ENCODE measurements around the gene APOO. TPM values are rescaled to one million over a fixed set of nuclear protein-coding genes. Genes with fewer than 3 reads are reported as not detected.

The APOO gene
- total RNA-seq, 4 donors from 2014 or later: 12.1 to 37.3 (median 30.8) TPM

- no peak for ATAC-seq
- no peak overlapping the region for H3K27ac ChIP-seq
- no peak for DNase-seq
- no peaks in the 10 kb centered on the region for H3K9me3 ChIP-seq
- no peak for TF ChIP-seq POLR2A (IDR thresholded peaks at IDR 0.05)
- no peak for TF ChIP-seq CTCF (IDR thresholded peaks at IDR 0.05 in 4 of 5, conservative IDR thresholded peaks at IDR 0.05 in 1 of 5)
- no peaks in the 10 kb centered on the region for H3K4me1 ChIP-seq
- H3K27me3 ChIP-seq: no peaks in the 10 kb centered on the region
- H3K4me3 ChIP-seq: no peak overlapping the region
- no peaks in the 10 kb centered on the region for H3K36me3 ChIP-seq
- intact Hi-C loops (cut with DNase I; ENCODE audit: low total_unique reads): no loop called here
- in situ Hi-C loops (cut with MboI; ENCODE audit: low sequenced_read_pairs in 4 of 4): no loop called here
These were observed 19.8 kb downstream of the APOO start for GRCh38 chrX:23887918-23888317.

DNA sequence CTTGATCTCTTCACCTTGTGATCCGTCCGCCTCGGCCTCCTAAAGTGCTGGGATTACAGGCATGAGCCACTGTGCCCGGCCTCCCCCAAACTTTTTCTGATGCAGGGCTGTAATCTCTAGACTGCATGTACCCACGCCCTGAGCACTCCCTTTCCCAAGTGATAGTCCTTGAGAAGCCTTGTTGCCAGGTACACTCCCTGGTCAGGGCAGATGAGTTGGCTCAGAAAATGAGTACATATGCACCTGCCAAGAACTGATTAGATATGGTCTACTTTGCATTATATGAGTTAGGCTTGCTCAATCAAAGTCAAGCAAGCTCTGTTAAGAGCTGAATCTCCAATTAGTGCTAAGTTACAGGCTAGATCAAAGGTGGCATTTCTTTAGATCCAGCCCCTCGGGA is 20.3 kb downstream of the APOO start:
- Histone ChIP-seq H3K36me3 (no peaks in the 10 kb centered on the region), H3K4me1 (no peaks in the 10 kb centered on the region), H3K27ac (no peak overlapping the region), H3K4me3 (no peak overlapping the region), H3K27me3 (no peaks in the 10 kb centered on the region), H3K9me3 (no peaks in the 10 kb centered on the region)
- intact Hi-C loops (cut with DNase I; ENCODE audit: low total_unique reads): no loop called here
- in situ Hi-C loops (cut with MboI; ENCODE audit: low sequenced_read_pairs in 4 of 4): no loop called here
- ATAC-seq: no peak
- DNase-seq: no peak
- TF ChIP-seq CTCF (IDR thresholded peaks at IDR 0.05 in 4 of 5, conservative IDR thresholded peaks at IDR 0.05 in 1 of 5) (no peak), POLR2A (IDR thresholded peaks at IDR 0.05) (no peak)

DNA sequence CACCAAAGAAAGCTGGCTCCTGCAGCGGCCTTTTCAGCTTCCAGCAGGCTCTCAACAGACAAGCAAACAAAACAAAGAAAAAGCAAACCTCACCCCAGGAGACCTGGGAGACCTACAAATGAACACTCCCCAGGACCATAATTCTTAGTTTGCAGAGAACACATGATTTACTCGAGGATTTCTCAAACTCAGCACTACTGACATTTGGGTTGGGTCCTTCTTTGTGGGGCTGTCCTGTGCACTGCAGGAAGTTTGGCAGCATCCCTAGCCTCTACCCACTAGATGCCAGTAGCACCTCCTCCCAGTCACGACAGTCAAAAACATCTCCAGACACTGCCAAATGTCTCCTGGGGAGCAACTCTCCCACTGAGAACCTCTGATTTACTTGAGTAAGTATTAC is 21.9 kb downstream of the APOO start:
- in situ Hi-C loops (cut with MboI; ENCODE audit: low sequenced_read_pairs in 4 of 4): no loop called here
- intact Hi-C loops (cut with DNase I; ENCODE audit: low total_unique reads): no loop called here

GRCh38 chrX:23884427-23885024 is 23.2 kb downstream of the APOO start:
- intact Hi-C loops (cut with DNase I; ENCODE audit: low total_unique reads) (no loop called here), in situ Hi-C loops (cut with MboI; ENCODE audit: low sequenced_read_pairs in 4 of 4) (no loop called here)
- Histone ChIP-seq H3K27me3 (no peaks in the 10 kb centered on the region), H3K27ac (no peak overlapping the region), H3K36me3 (no peaks in the 10 kb centered on the region), H3K9me3 (no peaks in the 10 kb centered on the region), H3K4me1 (no peaks in the 10 kb centered on the region), H3K4me3 (no peak overlapping the region)
- no peak for TF ChIP-seq POLR2A (IDR thresholded peaks at IDR 0.05)
- TF ChIP-seq CTCF (IDR thresholded peaks at IDR 0.05 in 4 of 5, conservative IDR thresholded peaks at IDR 0.05 in 1 of 5): no peak
- no peak for DNase-seq
- no peak for ATAC-seq

More for the DNA sequence above, 21.9 kb downstream of the APOO start:
- Histone ChIP-seq H3K4me3 (no peak overlapping the region), H3K27me3 (no peaks in the 10 kb centered on the region), H3K4me1 (no peaks in the 10 kb centered on the region), H3K36me3 (no peaks in the 10 kb centered on the region), H3K9me3 (no peaks in the 10 kb centered on the region), H3K27ac (no peak overlapping the region)
- TF ChIP-seq POLR2A (IDR thresholded peaks at IDR 0.05): no peak
- no peak for TF ChIP-seq CTCF (IDR thresholded peaks at IDR 0.05 in 4 of 5, conservative IDR thresholded peaks at IDR 0.05 in 1 of 5)
- DNase-seq (no peak), ATAC-seq (no peak)

All from gastrocnemius medialis (tissue), 4 donors.